Measurements from ENCODE around the gene APOL1. TPM values are rescaled to one million over a fixed set of nuclear protein-coding genes. Genes with fewer than 3 reads are reported as not detected.

Gene APOL1
- total RNA-seq, 1 donor, result 21.6 TPM

GRCh38 chr22:36218648-36219193 is 34.2 kb upstream of the APOL1 start:
- no peak for DNase-seq (ENCODE audit: low read depth)
- TF ChIP-seq CTCF (IDR thresholded peaks at IDR 0.05; ENCODE audit: insufficient read depth, low read depth, low read length), result no peak
- no peak overlapping the region for H3K4me3 ChIP-seq (ENCODE audit: low read depth, low read length)

GRCh38 chr22:36220451-36220921 is 32.4 kb upstream of the APOL1 start:
- peak; percentile 85 for DNase-seq (ENCODE audit: low read depth)
- TF ChIP-seq CTCF (IDR thresholded peaks at IDR 0.05; ENCODE audit: insufficient read depth, low read depth, low read length), result no peak

GRCh38 chr22:36221799-36222751 is 30.9 kb upstream of the APOL1 start:
- H3K4me3 ChIP-seq (ENCODE audit: low read depth, low read length), result peak overlapping the region; percentile 15
- no peak for DNase-seq (ENCODE audit: low read depth)
- peak; percentile 58 for TF ChIP-seq CTCF (IDR thresholded peaks at IDR 0.05; ENCODE audit: insufficient read depth, low read depth, low read length)

More at GRCh38 chr22:36220451-36220921, 32.4 kb upstream of the APOL1 start:
- no peak overlapping the region for H3K4me3 ChIP-seq (ENCODE audit: low read depth, low read length)

- no peak for DNase-seq (ENCODE audit: low read depth)
- no peak for TF ChIP-seq CTCF (IDR thresholded peaks at IDR 0.05; ENCODE audit: insufficient read depth, low read depth, low read length)
- H3K4me3 ChIP-seq (ENCODE audit: low read depth, low read length), result no peak overlapping the region
These were observed 30.0 kb upstream of the APOL1 start for GRCh38 chr22:36222887-36223450.

GRCh38 chr22:36223504-36223903 is 29.4 kb upstream of the APOL1 start:
- DNase-seq (ENCODE audit: low read depth), result no peak
- no peak for TF ChIP-seq CTCF (IDR thresholded peaks at IDR 0.05; ENCODE audit: insufficient read depth, low read depth, low read length)
- H3K4me3 ChIP-seq (ENCODE audit: low read depth, low read length), result no peak overlapping the region

GRCh38 chr22:36224245-36224644 is 28.7 kb upstream of the APOL1 start:
- TF ChIP-seq CTCF (IDR thresholded peaks at IDR 0.05; ENCODE audit: insufficient read depth, low read depth, low read length), result no peak
- no peak overlapping the region for H3K4me3 ChIP-seq (ENCODE audit: low read depth, low read length)
- DNase-seq (ENCODE audit: low read depth), result no peak

All from fibroblast of villous mesenchyme (primary cell).